Suprapubic skin (tissue), 4 donors: ENCODE results near the gene AVPR1B.
A peak's percentile ranks its signal among the peaks of the same experiment; 100 is the strongest.

Experiments
- EP300 ChIP-seq: sonication (generic); formaldehyde crosslinking; IDR thresholded peaks from one replicate; pipeline ENCODE4 v1.6.1; 2017; ENCODE audit warnings: antibody characterized with exemption
- POLR2AphosphoS5 ChIP-seq, 3 donors: sonication (generic); formaldehyde crosslinking; IDR thresholded peaks; one replicate each; pipeline ENCODE4 v1.6.1; 2017; ENCODE audit warnings: antibody characterized with exemption in 3 of 3
- TF ChIP-seq, protein P1 (sequence below), 2 donors: fragments of 200-600 bp in 1 of 2; fragments of 450-650 bp in 1 of 2; sonication (generic) in 1 of 2; IDR thresholded peaks; one replicate each; pipeline ENCODE4 v1.5.1; 2016 to 2019; ENCODE audit warnings: antibody characterized with exemption in 2 of 2, mild to moderate bottlenecking in 1 of 2, moderate library complexity in 1 of 2

DNA sequence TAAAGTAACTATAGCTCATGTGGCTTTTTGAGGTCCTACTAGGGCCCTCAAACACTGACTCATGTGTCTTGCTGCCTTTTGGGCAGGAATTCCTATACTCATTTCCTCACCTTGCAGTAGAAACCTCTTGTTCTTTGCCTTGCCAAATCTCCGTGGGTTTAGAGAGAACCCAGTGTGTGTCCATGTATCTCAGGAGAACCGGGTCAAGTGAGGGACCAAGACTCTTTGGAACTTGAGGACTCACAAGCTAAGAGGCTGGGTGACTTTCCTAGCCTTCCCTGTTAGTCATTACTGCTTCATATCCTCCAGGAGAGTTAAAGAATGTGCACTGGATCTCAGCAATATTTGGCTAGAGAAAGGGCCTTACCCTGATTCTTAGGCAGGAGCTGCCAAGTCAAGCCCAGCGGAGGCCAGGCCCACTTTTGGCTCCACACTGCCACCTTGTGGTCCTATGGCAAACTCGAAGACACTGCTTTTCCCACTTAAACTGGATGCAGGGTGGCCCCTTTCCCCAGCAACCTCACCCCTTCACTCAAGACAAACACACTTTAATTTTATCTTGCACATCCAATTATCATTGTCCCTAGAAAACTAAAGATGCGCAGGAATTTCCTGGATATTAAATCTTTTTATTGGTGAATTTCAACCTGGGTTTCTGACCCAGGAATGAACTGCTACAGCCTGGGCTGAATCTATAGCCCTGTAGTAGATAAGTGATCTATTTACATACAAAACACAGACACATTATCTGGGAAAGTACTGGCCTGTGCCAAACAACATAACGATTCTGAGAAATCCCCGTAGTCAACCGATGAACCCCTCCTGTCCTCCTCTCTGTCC is 10.6 kb downstream of the AVPR1B start:
- TF ChIP-seq, protein P1, sequence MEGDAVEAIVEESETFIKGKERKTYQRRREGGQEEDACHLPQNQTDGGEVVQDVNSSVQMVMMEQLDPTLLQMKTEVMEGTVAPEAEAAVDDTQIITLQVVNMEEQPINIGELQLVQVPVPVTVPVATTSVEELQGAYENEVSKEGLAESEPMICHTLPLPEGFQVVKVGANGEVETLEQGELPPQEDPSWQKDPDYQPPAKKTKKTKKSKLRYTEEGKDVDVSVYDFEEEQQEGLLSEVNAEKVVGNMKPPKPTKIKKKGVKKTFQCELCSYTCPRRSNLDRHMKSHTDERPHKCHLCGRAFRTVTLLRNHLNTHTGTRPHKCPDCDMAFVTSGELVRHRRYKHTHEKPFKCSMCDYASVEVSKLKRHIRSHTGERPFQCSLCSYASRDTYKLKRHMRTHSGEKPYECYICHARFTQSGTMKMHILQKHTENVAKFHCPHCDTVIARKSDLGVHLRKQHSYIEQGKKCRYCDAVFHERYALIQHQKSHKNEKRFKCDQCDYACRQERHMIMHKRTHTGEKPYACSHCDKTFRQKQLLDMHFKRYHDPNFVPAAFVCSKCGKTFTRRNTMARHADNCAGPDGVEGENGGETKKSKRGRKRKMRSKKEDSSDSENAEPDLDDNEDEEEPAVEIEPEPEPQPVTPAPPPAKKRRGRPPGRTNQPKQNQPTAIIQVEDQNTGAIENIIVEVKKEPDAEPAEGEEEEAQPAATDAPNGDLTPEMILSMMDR (IDR thresholded peaks at IDR 0.05) = peak; percentile 78 to 81
- TF ChIP-seq EP300 (no peak), POLR2AphosphoS5 (IDR thresholded peaks at IDR 0.05) (no peak)
